ENCODE results near the gene MDM4.
"Not testable (repeated sequence)": the region's sequence is repeated elsewhere in the genome, so short reads cannot be mapped to it uniquely, and the experiment has no call there.

MDM4 gene

GRCh38 chr1:204513117-204513716 lies 3.0 kb upstream of the MDM4 start:
- Histone ChIP-seq H3K36me3 (ENCODE audit: control insufficient read depth in 1 of 2, insufficient read depth in 2 of 2, low read length in 2 of 2) (peaks cover 0 to under 1% of the 10 kb centered on the region in 2 donors), H3K27me3 (ENCODE audit: control insufficient read depth in 1 of 2, insufficient read depth in 2 of 2, low read length in 2 of 2) (no peaks in the 10 kb centered on the region), H3K9ac (ENCODE audit: low read depth in 1 of 2, low read length in 2 of 2) (no peak overlapping the region), H3K4me1 (ENCODE audit: control insufficient read depth in 1 of 2, insufficient read depth in 2 of 2, low read length in 2 of 2) (peaks cover 6 to 11% of the 10 kb centered on the region in 2 donors), H3K27ac (ENCODE audit: low read depth, low read length) (no peak overlapping the region), H3K4me3 (ENCODE audit: low read depth in 1 of 2, low read length in 2 of 2) (peak overlapping the region in 1 of 2 donors; percentile 3), H3K9me3 (ENCODE audit: control insufficient read depth in 1 of 2, low read length in 2 of 2) (no peaks in the 10 kb centered on the region)

- no peak overlapping the region for H3K4me3 ChIP-seq (ENCODE audit: low read depth in 1 of 2, low read length in 2 of 2)
Observed at GRCh38 chr1:204514828-204515227, 1.4 kb upstream of the MDM4 start.

GRCh38 chr1:204517382-204517781 lies 1.2 kb downstream of the MDM4 start:
- not testable (repeated sequence) for H3K36me3 ChIP-seq (ENCODE audit: control insufficient read depth in 1 of 2, insufficient read depth in 2 of 2, low read length in 2 of 2); H3K27ac ChIP-seq (ENCODE audit: low read depth, low read length); H3K9me3 ChIP-seq (ENCODE audit: control insufficient read depth in 1 of 2, low read length in 2 of 2); H3K27me3 ChIP-seq (ENCODE audit: control insufficient read depth in 1 of 2, insufficient read depth in 2 of 2, low read length in 2 of 2)
- H3K9ac ChIP-seq (ENCODE audit: low read depth in 1 of 2, low read length in 2 of 2): peak overlapping the region in 1 of 2 donors; percentile 56
- H3K4me1 ChIP-seq (ENCODE audit: control insufficient read depth in 1 of 2, insufficient read depth in 2 of 2, low read length in 2 of 2): peaks cover 16 to 25% of the 10 kb centered on the region in 2 donors
- H3K4me3 ChIP-seq (ENCODE audit: low read depth in 1 of 2, low read length in 2 of 2): peak overlapping the region; percentile 85 to 99

More at GRCh38 chr1:204514828-204515227, 1.4 kb upstream of the MDM4 start:
- Histone ChIP-seq H3K27me3 (ENCODE audit: control insufficient read depth in 1 of 2, insufficient read depth in 2 of 2, low read length in 2 of 2) (no peaks in the 10 kb centered on the region), H3K9me3 (ENCODE audit: control insufficient read depth in 1 of 2, low read length in 2 of 2) (no peaks in the 10 kb centered on the region), H3K36me3 (ENCODE audit: control insufficient read depth in 1 of 2, insufficient read depth in 2 of 2, low read length in 2 of 2) (peaks cover 0 to 4% of the 10 kb centered on the region in 2 donors), H3K4me1 (ENCODE audit: control insufficient read depth in 1 of 2, insufficient read depth in 2 of 2, low read length in 2 of 2) (peaks cover 11 to 15% of the 10 kb centered on the region in 2 donors), H3K27ac (ENCODE audit: low read depth, low read length) (no peak overlapping the region), H3K9ac (ENCODE audit: low read depth in 1 of 2, low read length in 2 of 2) (no peak overlapping the region)

GRCh38 chr1:204520834-204521709 lies 4.9 kb downstream of the MDM4 start:
- peaks cover 0 to 23% of the 10 kb centered on the region in 2 donors for H3K36me3 ChIP-seq (ENCODE audit: control insufficient read depth in 1 of 2, insufficient read depth in 2 of 2, low read length in 2 of 2)
- peak overlapping the region; percentile 21 to 56 for H3K9ac ChIP-seq (ENCODE audit: low read depth in 1 of 2, low read length in 2 of 2)
- H3K4me3 ChIP-seq (ENCODE audit: low read depth in 1 of 2, low read length in 2 of 2): no peak overlapping the region
- no peak overlapping the region for H3K27ac ChIP-seq (ENCODE audit: low read depth, low read length)
- H3K9me3 ChIP-seq (ENCODE audit: control insufficient read depth in 1 of 2, low read length in 2 of 2): peaks cover 0 to 5% of the 10 kb centered on the region in 2 donors
- peaks cover 16 to 25% of the 10 kb centered on the region in 2 donors for H3K4me1 ChIP-seq (ENCODE audit: control insufficient read depth in 1 of 2, insufficient read depth in 2 of 2, low read length in 2 of 2)
- no peaks in the 10 kb centered on the region for H3K27me3 ChIP-seq (ENCODE audit: control insufficient read depth in 1 of 2, insufficient read depth in 2 of 2, low read length in 2 of 2)

- not testable (repeated sequence) for H3K27me3 ChIP-seq (ENCODE audit: control insufficient read depth in 1 of 2, insufficient read depth in 2 of 2, low read length in 2 of 2); H3K4me3 ChIP-seq (ENCODE audit: low read depth in 1 of 2, low read length in 2 of 2); H3K9me3 ChIP-seq (ENCODE audit: control insufficient read depth in 1 of 2, low read length in 2 of 2); H3K9ac ChIP-seq (ENCODE audit: low read depth in 1 of 2, low read length in 2 of 2)
- H3K36me3 ChIP-seq (ENCODE audit: control insufficient read depth in 1 of 2, insufficient read depth in 2 of 2, low read length in 2 of 2): peaks cover 0 to 32% of the 10 kb centered on the region in 2 donors
- peaks cover 16 to 25% of the 10 kb centered on the region in 2 donors for H3K4me1 ChIP-seq (ENCODE audit: control insufficient read depth in 1 of 2, insufficient read depth in 2 of 2, low read length in 2 of 2)
- H3K27ac ChIP-seq (ENCODE audit: low read depth, low read length): peak overlapping the region; percentile 3
Observed at GRCh38 chr1:204521941-204522521, 5.8 kb downstream of the MDM4 start.

GRCh38 chr1:204523605-204524215 lies 7.5 kb downstream of the MDM4 start:
- Histone ChIP-seq H3K9me3 (ENCODE audit: control insufficient read depth in 1 of 2, low read length in 2 of 2) (peaks cover 0 to 5% of the 10 kb centered on the region in 2 donors), H3K27ac (ENCODE audit: low read depth, low read length) (no peak overlapping the region), H3K4me1 (ENCODE audit: control insufficient read depth in 1 of 2, insufficient read depth in 2 of 2, low read length in 2 of 2) (peaks cover 5 to 10% of the 10 kb centered on the region in 2 donors), H3K4me3 (ENCODE audit: low read depth in 1 of 2, low read length in 2 of 2) (no peak overlapping the region), H3K36me3 (ENCODE audit: control insufficient read depth in 1 of 2, insufficient read depth in 2 of 2, low read length in 2 of 2) (peaks cover 2 to 43% of the 10 kb centered on the region in 2 donors), H3K27me3 (ENCODE audit: control insufficient read depth in 1 of 2, insufficient read depth in 2 of 2, low read length in 2 of 2) (no peaks in the 10 kb centered on the region), H3K9ac (ENCODE audit: low read depth in 1 of 2, low read length in 2 of 2) (no peak overlapping the region)

GRCh38 chr1:204524986-204525385 lies 8.8 kb downstream of the MDM4 start:
- Histone ChIP-seq H3K9ac (ENCODE audit: low read depth in 1 of 2, low read length in 2 of 2) (no peak overlapping the region), H3K36me3 (ENCODE audit: control insufficient read depth in 1 of 2, insufficient read depth in 2 of 2, low read length in 2 of 2) (peaks cover 11 to 55% of the 10 kb centered on the region in 2 donors), H3K27me3 (ENCODE audit: control insufficient read depth in 1 of 2, insufficient read depth in 2 of 2, low read length in 2 of 2) (no peaks in the 10 kb centered on the region), H3K4me1 (ENCODE audit: control insufficient read depth in 1 of 2, insufficient read depth in 2 of 2, low read length in 2 of 2) (peaks cover 5 to 10% of the 10 kb centered on the region in 2 donors), H3K9me3 (ENCODE audit: control insufficient read depth in 1 of 2, low read length in 2 of 2) (peaks cover 0 to 5% of the 10 kb centered on the region in 2 donors), H3K27ac (ENCODE audit: low read depth, low read length) (no peak overlapping the region), H3K4me3 (ENCODE audit: low read depth in 1 of 2, low read length in 2 of 2) (no peak overlapping the region)

GRCh38 chr1:204528241-204528640 lies 12.0 kb downstream of the MDM4 start:
- no peak overlapping the region for H3K9ac ChIP-seq (ENCODE audit: low read depth in 1 of 2, low read length in 2 of 2)
- H3K27me3 ChIP-seq (ENCODE audit: control insufficient read depth in 1 of 2, insufficient read depth in 2 of 2, low read length in 2 of 2): no peaks in the 10 kb centered on the region
- H3K36me3 ChIP-seq (ENCODE audit: control insufficient read depth in 1 of 2, insufficient read depth in 2 of 2, low read length in 2 of 2): peaks cover 36 to 80% of the 10 kb centered on the region in 2 donors
- H3K9me3 ChIP-seq (ENCODE audit: control insufficient read depth in 1 of 2, low read length in 2 of 2): peaks cover 0 to 5% of the 10 kb centered on the region in 2 donors
- no peak overlapping the region for H3K27ac ChIP-seq (ENCODE audit: low read depth, low read length)
- H3K4me1 ChIP-seq (ENCODE audit: control insufficient read depth in 1 of 2, insufficient read depth in 2 of 2, low read length in 2 of 2): no peaks in the 10 kb centered on the region
- H3K4me3 ChIP-seq (ENCODE audit: low read depth in 1 of 2, low read length in 2 of 2): no peak overlapping the region

GRCh38 chr1:204528677-204529076 lies 12.5 kb downstream of the MDM4 start:
- Histone ChIP-seq H3K4me1 (ENCODE audit: control insufficient read depth in 1 of 2, insufficient read depth in 2 of 2, low read length in 2 of 2) (no peaks in the 10 kb centered on the region), H3K27ac (ENCODE audit: low read depth, low read length) (no peak overlapping the region), H3K9me3 (ENCODE audit: control insufficient read depth in 1 of 2, low read length in 2 of 2) (peaks cover 0 to 2% of the 10 kb centered on the region in 2 donors), H3K27me3 (ENCODE audit: control insufficient read depth in 1 of 2, insufficient read depth in 2 of 2, low read length in 2 of 2) (no peaks in the 10 kb centered on the region), H3K36me3 (ENCODE audit: control insufficient read depth in 1 of 2, insufficient read depth in 2 of 2, low read length in 2 of 2) (peaks cover 39 to 82% of the 10 kb centered on the region in 2 donors), H3K4me3 (ENCODE audit: low read depth in 1 of 2, low read length in 2 of 2) (no peak overlapping the region), H3K9ac (ENCODE audit: low read depth in 1 of 2, low read length in 2 of 2) (no peak overlapping the region)

All from duodenal mucosa (tissue), 2 donors.